ENCODE results near the gene LRFN2.

The LRFN2 gene

GRCh38 chr6:40341726-40342125 lies 245.4 kb downstream of the LRFN2 start:
- no peak for DNase-seq
